Suppressor macrophage treated with lipopolysaccharide for 1 hour (primary cell): ENCODE data around the gene KRTAP10-2.

Experiments used
- DNase-seq, 3 donors: peaks; one replicate each; pipeline ENCODE4 v3.0.0-alpha.2; 2020 to 2022

The KRTAP10-2 gene

DNA sequence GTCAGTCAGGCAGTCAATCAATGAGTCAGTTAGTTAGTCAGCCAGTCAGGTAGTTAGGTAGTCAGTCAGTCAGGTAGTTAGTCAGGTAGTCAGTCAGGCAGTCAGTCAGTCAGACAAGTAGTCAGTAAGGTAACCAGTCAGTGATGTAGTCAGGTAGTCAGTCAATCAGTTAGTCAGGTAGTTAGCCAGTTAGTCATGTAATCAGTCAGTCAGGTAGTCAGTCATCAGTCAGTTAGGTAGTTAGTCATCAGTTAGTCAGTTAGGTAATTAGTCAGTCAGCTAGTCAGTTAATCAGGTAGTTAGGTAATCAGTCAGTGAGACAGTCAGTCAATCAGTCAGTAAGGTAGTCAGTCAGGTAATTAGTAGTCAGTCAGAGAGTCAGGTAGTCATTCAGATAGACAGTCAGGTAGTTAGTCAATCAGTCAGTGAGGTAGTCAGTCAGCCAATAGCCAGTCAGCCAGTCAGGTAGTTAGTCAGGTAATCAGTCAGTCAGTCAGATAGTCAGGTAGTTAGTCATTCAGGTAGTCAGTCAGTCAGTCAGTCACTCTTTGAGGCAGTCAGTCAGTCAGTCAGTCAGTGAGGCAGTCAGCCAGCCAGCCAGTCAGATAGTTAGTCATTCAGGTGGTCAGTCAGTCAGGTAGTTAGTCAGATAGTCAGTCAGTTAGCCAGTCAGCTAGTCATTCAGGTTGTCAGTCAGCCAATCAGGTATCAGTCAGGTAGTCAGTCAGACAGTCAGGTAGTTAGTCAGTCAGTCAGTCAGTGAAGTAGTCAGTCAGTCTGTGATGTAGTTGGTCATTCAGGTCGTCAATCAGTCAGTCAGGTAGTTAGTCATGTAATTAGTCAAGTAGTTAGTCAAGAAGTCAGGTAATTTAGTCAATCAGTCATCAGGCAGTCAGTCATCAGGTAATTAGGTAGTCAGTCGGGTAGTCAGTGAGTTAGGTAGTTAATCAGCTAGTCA is 26.6 kb downstream of the KRTAP10-2 start:
- DNase-seq, result no peak

- no peak for DNase-seq
Measured at GRCh38 chr21:44523567-44524413, 27.5 kb downstream of the KRTAP10-2 start.

- DNase-seq, result no peak
Measured at GRCh38 chr21:44522753-44523204, 28.5 kb downstream of the KRTAP10-2 start.

- no peak for DNase-seq
Measured at GRCh38 chr21:44521928-44522752, 29.2 kb downstream of the KRTAP10-2 start.

DNA sequence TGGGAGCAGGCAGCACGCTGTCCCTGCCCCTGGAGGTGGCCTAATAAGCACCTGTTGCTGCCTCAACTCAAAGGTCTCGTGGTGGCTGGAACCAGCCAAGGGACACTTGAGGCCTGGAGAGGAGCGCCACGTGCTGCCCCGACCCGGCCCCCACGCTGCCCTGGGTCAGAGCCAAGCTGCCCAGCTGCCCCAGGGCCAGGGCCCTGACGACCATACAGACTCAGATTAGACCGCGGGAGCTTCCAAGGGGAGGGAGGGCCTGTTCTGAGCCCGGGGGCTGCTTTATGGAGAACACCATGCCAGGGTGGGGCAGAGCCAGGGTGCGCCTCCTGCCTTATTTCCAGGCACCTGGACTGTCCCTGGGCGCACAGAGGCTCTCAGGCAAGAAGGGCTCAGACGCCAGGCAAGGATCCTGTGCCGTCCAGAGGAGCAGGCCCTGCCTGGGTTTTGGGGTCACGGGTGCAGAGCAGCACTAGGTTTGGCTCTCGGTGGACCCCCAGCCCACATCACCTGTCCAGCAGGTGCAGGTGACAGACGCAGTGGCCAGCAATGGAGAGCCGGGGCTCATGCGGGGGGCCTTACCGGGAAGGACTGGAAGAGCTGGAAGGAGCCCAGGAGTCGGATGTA is 29.9 kb downstream of the KRTAP10-2 start:
- no peak for DNase-seq

DNA sequence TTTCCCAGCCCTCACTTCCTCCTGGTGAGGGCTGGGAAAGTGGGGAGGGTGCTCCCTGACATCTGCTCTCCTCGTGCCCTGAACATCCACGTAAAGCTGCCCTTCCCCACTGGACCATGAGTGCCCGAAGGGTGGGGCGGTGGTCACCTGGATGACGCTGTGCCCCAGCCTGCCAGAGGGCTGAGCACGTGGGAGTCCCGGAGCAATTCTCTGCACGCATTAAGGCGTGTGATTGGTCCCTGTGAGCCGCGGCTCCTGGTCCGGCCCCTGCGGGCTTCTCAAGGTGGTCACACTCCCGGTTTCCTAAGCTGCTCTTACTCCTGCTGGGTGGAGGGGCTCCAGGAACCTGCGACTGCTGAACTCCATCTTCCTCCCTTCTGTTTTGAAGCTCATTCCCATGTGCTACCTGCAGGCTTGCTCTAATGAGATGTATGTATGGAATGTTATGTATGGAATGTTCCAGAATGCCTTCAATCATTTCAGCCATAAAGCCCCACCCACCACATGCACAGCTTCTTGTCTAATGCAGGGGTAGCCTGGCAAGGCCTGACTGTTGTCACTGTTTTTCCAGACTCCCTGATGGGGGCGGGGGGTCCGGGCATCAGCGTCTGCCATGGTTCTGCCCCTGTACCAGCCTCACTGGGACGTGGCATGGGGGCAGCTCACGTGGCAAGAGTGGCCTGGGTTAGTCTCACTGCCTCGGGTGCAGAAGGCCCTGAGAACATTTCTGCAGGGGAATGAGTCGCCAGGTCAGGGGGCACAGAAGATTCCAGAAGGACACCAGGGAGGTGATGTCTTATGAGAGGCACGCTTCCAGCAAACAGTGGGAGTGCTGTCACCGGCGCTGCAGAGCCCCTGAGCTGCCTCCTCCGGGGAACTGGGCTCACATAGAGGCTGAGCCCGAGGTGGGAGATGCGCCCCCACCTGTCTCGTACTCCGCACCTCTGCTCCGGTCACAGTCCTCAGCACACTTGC is 30.7 kb downstream of the KRTAP10-2 start:
- no peak for DNase-seq

- no peak for DNase-seq
Measured at GRCh38 chr21:44519346-44520325, 31.7 kb downstream of the KRTAP10-2 start.

DNA sequence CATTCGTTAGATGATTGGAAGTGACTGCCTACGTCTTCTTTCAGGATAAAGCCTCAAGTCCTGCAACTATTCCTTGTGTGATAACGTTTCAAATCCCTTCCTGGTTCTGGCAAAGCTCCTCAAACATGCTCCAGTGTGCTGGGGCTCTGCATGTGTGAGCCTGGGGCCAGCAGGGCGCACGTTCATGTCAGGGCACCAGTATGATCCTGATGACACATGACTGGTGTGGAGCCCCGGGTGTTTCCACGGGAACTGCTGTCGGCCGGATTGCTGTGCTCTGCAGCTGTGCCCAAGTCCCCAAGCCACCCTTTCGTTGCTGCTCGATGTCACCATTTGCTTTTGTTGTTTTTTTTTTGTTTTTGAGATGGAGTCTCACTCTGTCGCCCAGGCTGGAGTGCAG is 32.6 kb downstream of the KRTAP10-2 start:
- DNase-seq, result no peak

- DNase-seq, result no peak
Measured at GRCh38 chr21:44517175-44517899, 34.0 kb downstream of the KRTAP10-2 start.

DNA sequence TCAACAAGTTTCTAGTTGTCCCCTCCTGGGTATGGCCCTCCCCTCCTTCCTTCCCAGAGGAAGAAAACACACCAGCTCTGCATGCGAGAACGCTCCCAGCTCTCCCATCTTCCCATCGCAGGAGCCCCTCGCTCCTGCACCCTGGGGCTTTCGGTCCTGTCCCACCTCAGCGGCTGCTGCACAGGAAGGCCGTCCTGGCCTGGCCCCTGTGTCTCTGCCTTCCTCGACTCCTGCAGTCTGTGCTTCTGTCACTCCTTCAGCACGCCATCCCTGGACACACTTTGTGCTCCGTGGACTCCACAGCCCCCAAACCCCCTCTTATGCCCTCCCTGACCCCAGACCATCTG is 34.5 kb downstream of the KRTAP10-2 start:
- DNase-seq, result no peak

DNA sequence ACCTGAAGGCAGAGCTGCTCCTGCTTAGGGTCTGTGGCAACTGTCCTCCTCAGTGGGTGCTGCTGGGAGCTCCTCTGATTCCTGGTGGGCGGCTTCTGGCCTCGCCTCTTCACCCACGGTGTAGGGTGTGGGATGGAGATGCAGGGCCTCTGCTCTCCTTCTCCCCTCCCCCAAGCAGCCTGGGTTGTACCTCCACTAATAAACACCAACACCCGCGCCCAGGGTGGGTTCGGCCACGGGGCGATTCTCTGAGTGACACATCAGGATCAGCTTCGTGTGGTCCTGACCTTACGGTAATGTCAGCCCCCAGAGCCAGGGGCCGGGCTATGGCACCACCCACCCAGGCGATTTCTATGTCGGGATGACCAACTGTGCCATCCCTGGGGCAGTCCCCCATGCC is 35.0 kb downstream of the KRTAP10-2 start:
- no peak for DNase-seq

DNA sequence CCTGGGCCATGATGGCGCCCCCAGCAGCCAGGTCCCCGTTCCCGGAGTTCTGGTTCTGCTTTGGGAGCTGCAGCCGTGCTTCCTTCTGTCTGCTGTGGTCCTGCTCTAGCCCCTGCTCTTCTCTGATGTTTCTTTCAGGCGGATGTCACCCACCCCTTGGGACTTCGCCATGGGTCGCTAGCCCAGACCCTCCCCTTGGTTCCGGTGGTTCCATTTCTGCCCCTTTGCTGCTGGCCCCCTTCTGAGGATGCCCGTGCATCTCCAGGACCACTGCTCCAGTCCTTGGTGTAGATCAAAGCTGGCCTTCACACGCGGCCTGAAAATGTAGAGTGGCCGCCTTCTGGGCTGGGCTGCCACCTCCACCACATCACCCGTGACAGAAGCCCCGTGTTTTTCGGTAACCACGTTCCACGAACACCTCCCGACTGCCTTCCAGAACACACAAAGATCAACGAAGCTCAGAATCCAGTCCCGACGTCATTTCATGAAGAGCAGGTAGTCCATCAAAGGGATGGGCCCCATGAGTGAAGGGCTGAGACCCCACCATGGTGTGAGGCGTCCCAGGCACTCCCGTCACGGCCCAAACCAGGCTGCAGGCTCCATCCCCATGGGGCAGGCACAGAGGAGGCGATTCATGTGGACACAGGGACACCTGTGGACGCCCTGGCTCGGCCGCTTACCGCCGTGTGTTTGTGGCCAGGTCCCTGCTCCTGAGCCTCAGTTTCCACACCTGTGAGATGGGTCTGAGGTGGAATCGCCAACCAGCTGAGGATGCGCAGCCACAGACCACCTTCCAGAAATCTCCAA is 35.7 kb downstream of the KRTAP10-2 start:
- no peak for DNase-seq

DNA sequence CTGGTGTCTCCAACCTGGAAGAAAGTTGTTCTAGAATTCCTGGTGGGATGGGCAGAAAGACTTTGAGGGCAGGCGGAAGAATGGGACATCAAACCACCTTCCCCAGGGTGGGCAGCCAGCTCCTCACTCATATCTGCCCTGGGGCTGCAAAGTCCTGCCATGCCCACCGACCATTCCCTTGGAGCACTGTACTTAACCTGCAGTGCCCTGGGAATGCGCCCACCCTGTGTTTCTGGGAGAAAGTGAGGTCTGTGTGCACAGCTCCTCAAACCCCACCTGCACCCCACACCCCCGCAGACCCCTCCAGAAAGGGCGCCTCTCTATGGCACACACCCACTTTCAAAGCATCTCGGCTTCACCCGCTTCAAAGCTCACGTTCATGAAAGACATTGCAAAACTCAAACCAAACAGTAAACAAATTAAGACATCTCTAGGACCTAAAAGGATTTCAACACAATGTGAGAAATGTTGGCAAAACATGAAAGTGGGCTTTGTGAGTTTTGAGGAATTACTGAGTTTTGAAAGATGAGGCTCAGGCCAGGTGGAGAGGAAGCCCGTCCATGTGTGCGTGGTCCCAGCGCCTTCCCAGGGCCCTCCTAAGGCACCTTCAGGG is 36.5 kb downstream of the KRTAP10-2 start:
- no peak for DNase-seq

- DNase-seq, result no peak
Measured at GRCh38 chr21:44514218-44514520, 37.1 kb downstream of the KRTAP10-2 start.

DNA sequence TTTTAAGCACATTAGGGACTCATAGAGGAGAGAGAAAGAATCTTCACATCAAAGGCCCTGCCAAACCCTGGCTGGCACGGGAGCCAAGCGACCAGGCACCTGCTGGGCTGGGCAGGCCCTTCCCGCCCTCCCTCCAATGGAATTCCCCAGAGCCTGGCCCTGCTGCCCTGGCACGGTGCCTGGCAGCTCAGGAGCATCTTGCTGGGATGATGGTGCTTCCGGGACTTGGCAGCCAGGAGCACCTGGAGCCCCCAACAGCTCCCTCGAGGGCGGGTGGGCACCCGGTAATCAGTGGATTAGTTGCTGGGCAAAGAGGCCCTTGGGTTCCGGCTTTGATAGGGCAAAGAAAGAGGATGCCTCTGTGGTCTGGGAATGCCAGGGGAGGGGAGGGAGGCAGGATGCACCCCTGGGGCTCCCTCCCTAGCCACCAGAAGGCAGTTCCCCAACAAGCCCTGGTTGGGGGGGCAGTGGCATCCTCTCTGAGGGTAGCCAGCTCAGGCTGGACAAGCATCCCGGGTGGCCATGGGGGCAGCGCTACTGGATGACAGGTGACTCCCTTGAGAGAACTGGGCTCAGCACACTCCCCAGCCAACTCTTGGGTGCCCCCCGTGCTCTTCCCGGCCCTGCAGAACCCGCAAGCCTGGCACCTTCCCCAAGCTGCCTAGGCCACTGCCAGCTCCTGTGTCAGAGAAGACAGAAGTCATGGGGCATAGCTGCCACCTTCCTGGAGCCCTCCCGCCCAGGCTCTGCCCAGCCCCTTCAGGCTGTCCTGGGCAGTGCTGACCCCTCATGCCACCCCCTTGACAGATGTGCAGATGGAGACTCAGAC is 37.7 kb downstream of the KRTAP10-2 start:
- DNase-seq, result no peak

DNA sequence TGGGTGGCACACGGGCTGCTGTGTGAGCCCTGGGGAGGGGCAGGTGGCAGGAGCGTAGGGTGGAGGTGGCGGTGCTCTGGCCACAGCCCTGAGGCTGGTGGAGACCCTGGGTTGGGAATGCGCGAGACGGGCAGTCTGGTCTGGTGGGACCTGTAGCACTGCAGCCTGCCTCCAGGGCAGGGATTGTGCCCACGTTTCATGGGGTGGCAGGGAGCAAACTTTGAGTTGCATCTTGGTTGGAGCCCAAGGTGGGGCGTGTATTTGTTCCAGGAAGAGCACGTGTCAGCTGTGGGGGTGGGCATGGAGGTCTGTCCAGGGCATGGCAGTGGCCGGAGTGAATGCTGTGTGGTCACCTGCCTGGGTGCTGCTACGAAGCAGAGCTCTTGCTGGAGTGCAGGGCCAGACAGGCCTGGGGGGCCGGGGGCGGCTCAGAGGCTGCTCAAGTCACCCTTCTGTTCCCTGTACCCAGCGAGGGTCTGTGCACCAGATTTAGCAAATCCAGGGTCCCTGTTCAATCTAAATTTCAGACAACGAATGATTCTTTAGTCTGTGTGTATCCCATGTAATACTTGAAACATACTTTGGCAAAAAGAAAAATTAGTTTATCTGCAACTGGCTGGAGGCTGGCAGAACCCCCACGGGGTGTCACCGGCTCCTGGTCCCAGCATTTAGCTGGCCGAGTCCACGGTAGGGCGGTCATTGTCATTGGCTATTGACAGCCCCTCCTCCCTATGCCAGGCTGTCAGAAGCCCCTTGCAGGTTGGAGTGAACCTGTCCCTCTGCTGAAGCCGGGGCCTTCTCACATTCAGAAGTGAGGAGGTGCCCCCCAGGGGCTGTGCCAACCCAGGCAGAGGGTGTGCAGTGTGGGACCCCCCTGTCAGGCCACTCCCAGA is 38.6 kb downstream of the KRTAP10-2 start:
- DNase-seq, result no peak
